DND-41 (cell line): Measurements from ENCODE around the gene IPCEF1.
"Not testable (repeated sequence)": the region's sequence is repeated elsewhere in the genome, so short reads cannot be mapped to it uniquely, and the experiment has no call there.

ENCODE experiments used
- ATAC-seq: fragments of 200-7000 bp; cut with Tn5 transposase; 3 replicates; pipeline ENCODE4 v1.9.1; 2021; ENCODE audit warnings: low read depth; ENCODE audit not compliant: insufficient read depth
- DNase-seq: peaks from one replicate; pipeline ENCODE4 v3.0.0-alpha.2; 2020
- H2AFZ ChIP-seq: 2 replicates; pipeline ENCODE4 v1.6.0; 2012; ENCODE audit warnings: low read depth, low read length
- H3K27ac ChIP-seq: 2 replicates; pipeline ENCODE4 v1.5.1; 2012; ENCODE audit warnings: low read length, inconsistent platforms
- H3K27me3 ChIP-seq: fragments of 200-600 bp; sonication (generic); 2 replicates; pipeline ENCODE4 v1.6.0; 2012; ENCODE audit warnings: low read length, mild to moderate bottlenecking, inconsistent platforms; ENCODE audit not compliant: insufficient read depth, poor library complexity
- H3K36me3 ChIP-seq: 2 replicates; pipeline ENCODE4 v1.5.1; 2012; ENCODE audit warnings: low read length, inconsistent platforms; ENCODE audit not compliant: insufficient read depth
- H3K4me1 ChIP-seq: 2 replicates; pipeline ENCODE4 v1.5.1; 2012; ENCODE audit warnings: mild to moderate bottlenecking, low read length; ENCODE audit not compliant: insufficient read depth
- H3K4me2 ChIP-seq: 2 replicates; pipeline ENCODE4 v1.6.0; 2012; ENCODE audit warnings: mild to moderate bottlenecking, moderate library complexity, low read length, inconsistent platforms; ENCODE audit not compliant: insufficient read depth
- H3K4me3 ChIP-seq, 2 experiments: fragments of 200-600 bp in 1 of 2; shearing (Covaris generic) in 1 of 2; 2 replicates each; pipeline ENCODE4 v1.5.1; 2012 to 2016; ENCODE audit warnings: inconsistent platforms in 2 of 2, low read length in 2 of 2, mild to moderate bottlenecking in 2 of 2, low read depth in 1 of 2, moderate library complexity in 1 of 2
- H3K79me2 ChIP-seq: 2 replicates; pipeline ENCODE4 v1.6.0; 2012; ENCODE audit warnings: low read length, inconsistent platforms; ENCODE audit not compliant: insufficient read depth
- H3K9ac ChIP-seq: 2 replicates; pipeline ENCODE4 v1.6.0; 2012; ENCODE audit warnings: low read depth, mild to moderate bottlenecking, inconsistent platforms, low read length, moderate library complexity
- H3K9me3 ChIP-seq: 2 replicates; pipeline ENCODE4 v1.5.1; 2012; ENCODE audit warnings: low read length, moderate library complexity, mild to moderate bottlenecking, inconsistent platforms; ENCODE audit not compliant: insufficient read depth, severe bottlenecking
- H4K20me1 ChIP-seq: 2 replicates; pipeline ENCODE4 v1.6.0; 2012; ENCODE audit warnings: low read length; ENCODE audit not compliant: insufficient read depth
- CTCF ChIP-seq: IDR thresholded peaks from 2 replicates; pipeline ENCODE4 v1.5.1; 2012; ENCODE audit warnings: borderline replicate concordance, low read length, moderate library complexity, mild to moderate bottlenecking; ENCODE audit not compliant: poor library complexity, severe bottlenecking; ENCODE audit errors: extremely low read depth
- EZH2 ChIP-seq: IDR thresholded peaks from 3 replicates; pipeline ENCODE4 v1.6.1; 2012; ENCODE audit warnings: borderline replicate concordance, low read depth, mild to moderate bottlenecking, moderate library complexity, low read length, inconsistent platforms; ENCODE audit not compliant: severe bottlenecking

The IPCEF1 gene

GRCh38 chr6:154187203-154187602, 169.4 kb downstream of the IPCEF1 start:
- H3K4me2 ChIP-seq = no peak overlapping the region
- H3K36me3 ChIP-seq = no peaks in the 10 kb centered on the region; the same call in 1 of the 2 replicates
- H3K9ac ChIP-seq = no peak overlapping the region
- no peak overlapping the region for H3K27ac ChIP-seq
- no peaks in the 10 kb centered on the region for H3K27me3 ChIP-seq
- H3K79me2 ChIP-seq = no peaks in the 10 kb centered on the region
- DNase-seq (no peak), ATAC-seq (no peak)
- no peaks in the 10 kb centered on the region for H4K20me1 ChIP-seq
- H2AFZ ChIP-seq = no peak overlapping the region
- TF ChIP-seq CTCF = no peak
- H3K4me1 ChIP-seq = no peaks in the 10 kb centered on the region
- no peak overlapping the region for H3K4me3 ChIP-seq
- H3K9me3 ChIP-seq = peaks cover 7% of the 10 kb centered on the region

- Histone ChIP-seq H3K9me3 (peaks cover 7% of the 10 kb centered on the region), H3K4me1 (no peaks in the 10 kb centered on the region), H3K27ac (no peak overlapping the region), H3K4me2 (no peak overlapping the region), H2AFZ (no peak overlapping the region), H4K20me1 (no peaks in the 10 kb centered on the region), H3K4me3 (no peak overlapping the region), H3K27me3 (no peaks in the 10 kb centered on the region), H3K9ac (no peak overlapping the region), H3K79me2 (no peaks in the 10 kb centered on the region), H3K36me3 (no peaks in the 10 kb centered on the region)
- TF ChIP-seq CTCF (no peak), EZH2 (no peak)
- no peak for ATAC-seq
- DNase-seq = no peak
Measured at GRCh38 chr6:154179434-154179833, 177.2 kb downstream of the IPCEF1 start.

- H3K79me2 ChIP-seq, H3K27me3 ChIP-seq, H3K36me3 ChIP-seq, H2AFZ ChIP-seq, H3K4me2 ChIP-seq, H3K9me3 ChIP-seq, H3K4me3 ChIP-seq, ATAC-seq, H4K20me1 ChIP-seq, H3K9ac ChIP-seq: not testable (repeated sequence)
- DNase-seq = peak; percentile 21
- Histone ChIP-seq H3K27ac (peak overlapping the region; percentile 44; the same call in 1 of the 2 replicates), H3K4me1 (peaks cover 18% of the 10 kb centered on the region)
Measured at GRCh38 chr6:154172393-154172792, 184.2 kb downstream of the IPCEF1 start.

- ATAC-seq (no peak), DNase-seq (no peak)
- H3K9ac ChIP-seq = no peak overlapping the region
- no peaks in the 10 kb centered on the region for H4K20me1 ChIP-seq
- H3K27ac ChIP-seq = peak overlapping the region; percentile 71
- TF ChIP-seq CTCF (no peak), EZH2 (no peak)
- no peaks in the 10 kb centered on the region for H3K9me3 ChIP-seq
- H3K36me3 ChIP-seq = peaks cover 24% of the 10 kb centered on the region
- no peak overlapping the region for H3K4me3 ChIP-seq
- no peak overlapping the region for H2AFZ ChIP-seq
- H3K4me2 ChIP-seq = no peak overlapping the region
- peaks cover 18% of the 10 kb centered on the region for H3K4me1 ChIP-seq
- no peaks in the 10 kb centered on the region for H3K79me2 ChIP-seq
- H3K27me3 ChIP-seq = no peaks in the 10 kb centered on the region
Measured at GRCh38 chr6:154170106-154170505, 186.5 kb downstream of the IPCEF1 start.
